Activated CD4-positive, alpha-beta T cell treated with anti-CD3 and anti-CD28 coated beads for 36 hours (primary cell): Measurements from ENCODE around the gene SPATA18. TPM values are rescaled to one million over a fixed set of nuclear protein-coding genes. Genes with fewer than 3 reads are reported as not detected.

Experiments used
- ATAC-seq: fragments of 200-7000 bp; cut with Tn5 transposase; one replicate; pipeline ENCODE4 v1.10.0; 2021; ENCODE audit warnings: mild to moderate bottlenecking, moderate library complexity
- CTCF ChIA-PET: fragments of 350-600 bp; sonication (Branson Sonifier 250); formaldehyde crosslinking; loops from one replicate; lab custom pipeline; 2021; ENCODE audit warnings: antibody characterized with exemption; lab: Charles Lee
- POLR2A ChIA-PET: fragments of 350-600 bp; sonication (Branson Sonifier 250); formaldehyde crosslinking; loops from one replicate; lab custom pipeline; 2021; ENCODE audit warnings: antibody characterized with exemption, inconsistent platforms; lab: Charles Lee
- DNase-seq: peaks from one replicate; pipeline ENCODE4 v3.0.0-alpha.2; 2020
- H3K27ac Mint-ChIP-seq: one replicate; pipeline ENCODE4 v1.8.0; 2021; ENCODE audit warnings: mixed read lengths
- H3K27me3 Mint-ChIP-seq: one replicate; pipeline ENCODE4 v1.8.0; 2021; ENCODE audit warnings: mixed read lengths
- H3K36me3 Mint-ChIP-seq: one replicate; pipeline ENCODE4 v1.8.0; 2021; ENCODE audit warnings: low read depth, mixed read lengths
- H3K4me1 Mint-ChIP-seq: one replicate; pipeline ENCODE4 v1.8.0; 2021; ENCODE audit warnings: mixed read lengths
- H3K4me3 Mint-ChIP-seq: one replicate; pipeline ENCODE4 v1.8.0; 2021; ENCODE audit warnings: mild to moderate bottlenecking, moderate library complexity, mixed read lengths
- H3K9me3 Mint-ChIP-seq: one replicate; pipeline ENCODE4 v1.8.0; 2021; ENCODE audit warnings: low read depth, mixed read lengths
- intact Hi-C, 2 experiments: fragments of 100-400 bp; cut with DNase I in 1 of 2; cut with micrococcal nuclease in 1 of 2; formaldehyde crosslinking; loops; one replicate each; pipeline versions ENCODE4 v1.14.2 to v1.15.1; 2022 to 2024; cut with DNase I, micrococcal nuclease
- total RNA-seq, 2 experiments: library from RNA; stranded (reverse); gene quantifications; one replicate each; pipeline ENCODE4 v1.2.3, GENCODE V29; 2021

SPATA18 gene, protein sequence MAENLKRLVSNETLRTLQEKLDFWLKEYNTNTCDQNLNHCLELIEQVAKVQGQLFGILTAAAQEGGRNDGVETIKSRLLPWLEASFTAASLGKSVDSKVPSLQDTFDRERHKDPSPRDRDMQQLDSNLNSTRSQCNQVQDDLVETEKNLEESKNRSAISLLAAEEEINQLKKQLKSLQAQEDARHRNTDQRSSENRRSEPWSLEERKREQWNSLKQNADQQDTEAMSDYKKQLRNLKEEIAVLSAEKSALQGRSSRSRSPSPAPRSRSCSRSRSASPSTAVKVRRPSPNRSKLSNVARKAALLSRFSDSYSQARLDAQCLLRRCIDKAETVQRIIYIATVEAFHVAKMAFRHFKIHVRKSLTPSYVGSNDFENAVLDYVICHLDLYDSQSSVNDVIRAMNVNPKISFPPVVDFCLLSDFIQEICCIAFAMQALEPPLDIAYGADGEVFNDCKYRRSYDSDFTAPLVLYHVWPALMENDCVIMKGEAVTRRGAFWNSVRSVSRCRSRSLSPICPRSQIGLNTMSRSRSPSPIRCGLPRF
- under 1 TPM; 0.27 to 0.39 TPM for total RNA-seq

DNA sequence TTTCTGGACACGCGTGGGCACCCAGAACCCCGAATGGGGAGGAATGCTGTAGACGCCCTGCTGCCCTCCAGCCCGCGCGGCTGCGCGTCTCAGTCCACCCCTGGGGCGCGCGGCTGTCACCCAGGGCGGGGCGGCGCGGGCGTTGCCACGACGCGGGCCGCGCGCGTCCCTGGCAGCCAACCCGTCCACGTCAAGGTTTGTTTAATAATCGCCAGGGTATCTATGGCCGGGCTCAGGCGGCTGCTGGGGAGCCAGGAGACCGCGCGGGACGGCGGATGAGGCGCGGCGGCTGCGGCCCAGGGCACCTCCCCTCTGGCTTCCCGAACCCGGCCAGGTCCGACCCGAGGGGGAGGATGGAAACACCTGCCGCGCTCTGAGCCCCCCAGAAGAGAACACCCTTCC lies at the start of gene SPATA18:
Gene SPATA18, plus strand, starts transcription at position 92 of the 402 bp plus-strand sequence. CDS start 401 bp downstream, outside the sequence.
- POLR2A ChIA-PET: no interaction called here
- Mint-ChIP-seq H3K27ac (no peak within 1 kb of the TSS), H3K4me3 (peak within 1 kb of the TSS; percentile 50), H3K4me1 (peaks cover 10% of the 10 kb centered on the region), H3K27me3 (peaks cover 65% of the 10 kb centered on the region), H3K36me3 (no peaks in the 10 kb centered on the region), H3K9me3 (no peaks in the 10 kb centered on the region)
- intact Hi-C loops: no loop called here
- CTCF ChIA-PET: interaction anchor here (0.7 kb wide), 1 partner anchor 30 kb away, joined by 3 read pairs; no protein-coding TSS in a partner anchor
- DNase-seq (peak; percentile 7), ATAC-seq (peak; percentile 39)

DNA sequence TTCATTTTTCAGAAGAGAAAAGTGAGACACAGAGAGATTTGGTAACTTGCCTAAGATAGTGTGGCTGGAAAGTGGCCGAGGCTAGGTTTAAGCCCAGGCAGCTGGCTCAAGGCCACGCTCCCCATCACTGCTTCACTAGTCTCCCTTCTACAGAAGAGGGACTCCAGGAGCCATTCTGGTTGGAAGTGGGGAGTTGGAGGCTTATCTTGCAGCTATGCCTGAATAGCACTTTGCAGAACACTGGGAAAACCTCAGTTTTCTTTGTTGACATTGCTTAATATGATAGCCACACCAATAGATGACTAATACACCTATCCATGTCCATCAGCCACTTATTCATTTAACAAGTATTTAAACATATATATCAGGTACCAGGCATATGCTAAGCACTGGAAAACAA lies 49.5 kb upstream of the SPATA18 start:
- no peak for DNase-seq
- ChIA-PET CTCF (no interaction called here), POLR2A (no interaction called here)

GRCh38 chr4:52004414-52004813 lies 46.7 kb upstream of the SPATA18 start:
- Mint-ChIP-seq H3K9me3 (no peaks in the 10 kb centered on the region), H3K27ac (no peak overlapping the region), H3K4me1 (no peaks in the 10 kb centered on the region), H3K27me3 (no peaks in the 10 kb centered on the region), H3K4me3 (no peak overlapping the region), H3K36me3 (no peaks in the 10 kb centered on the region)
- DNase-seq (no peak), ATAC-seq (no peak)
- intact Hi-C loops: no loop called here
- CTCF ChIA-PET: no interaction called here
- POLR2A ChIA-PET: no interaction called here

More for the DNA sequence above, 49.5 kb upstream of the SPATA18 start:
- ATAC-seq: no peak
- no peaks in the 10 kb centered on the region for H3K9me3 Mint-ChIP-seq
- no peaks in the 10 kb centered on the region for H3K4me1 Mint-ChIP-seq
- peaks cover 2% of the 10 kb centered on the region for H3K27me3 Mint-ChIP-seq
- intact Hi-C loops: no loop called here
- no peaks in the 10 kb centered on the region for H3K36me3 Mint-ChIP-seq
- H3K27ac Mint-ChIP-seq: no peak overlapping the region
- no peak overlapping the region for H3K4me3 Mint-ChIP-seq

DNA sequence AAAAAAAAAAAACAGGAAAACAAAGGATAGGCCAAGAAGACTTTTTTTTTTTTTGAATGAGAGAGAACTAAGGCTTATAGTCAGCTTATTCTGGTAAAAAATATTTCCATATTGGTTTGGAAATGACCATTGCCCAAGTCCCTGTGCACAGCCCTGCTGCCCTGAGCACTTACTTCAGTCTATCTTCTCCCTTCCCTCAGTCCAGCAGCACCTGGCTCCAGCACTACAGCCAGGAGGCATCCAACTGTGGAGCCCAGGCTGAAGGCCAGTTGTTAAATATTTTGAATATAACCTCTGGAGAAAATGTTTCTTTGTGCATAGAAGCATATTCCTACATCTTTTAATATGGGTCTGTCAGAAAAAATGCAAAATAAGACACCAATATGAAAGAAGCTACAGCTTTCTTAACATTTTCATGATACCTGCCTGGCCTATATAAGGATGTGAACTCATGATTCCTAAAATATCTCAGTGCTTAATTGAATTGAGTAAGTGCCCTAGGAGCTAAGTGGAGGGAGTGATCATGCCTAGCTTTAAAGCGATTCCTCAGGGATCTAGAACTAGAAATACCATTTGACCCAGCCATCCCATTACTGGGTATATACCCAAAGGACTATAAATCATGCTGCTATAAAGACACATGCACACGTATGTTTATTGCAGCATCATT lies 45.4 kb upstream of the SPATA18 start:
- no peak overlapping the region for H3K27ac Mint-ChIP-seq
- CTCF ChIA-PET: no interaction called here
- POLR2A ChIA-PET: no interaction called here
- H3K9me3 Mint-ChIP-seq: no peaks in the 10 kb centered on the region
- no peaks in the 10 kb centered on the region for H3K4me1 Mint-ChIP-seq
- ATAC-seq (no peak), DNase-seq (no peak)
- intact Hi-C loops: no loop called here
- no peaks in the 10 kb centered on the region for H3K27me3 Mint-ChIP-seq
- no peaks in the 10 kb centered on the region for H3K36me3 Mint-ChIP-seq
- no peak overlapping the region for H3K4me3 Mint-ChIP-seq

GRCh38 chr4:52006887-52007286 lies 44.2 kb upstream of the SPATA18 start:
- ATAC-seq (no peak), DNase-seq (no peak)
- no peaks in the 10 kb centered on the region for H3K27me3 Mint-ChIP-seq
- CTCF ChIA-PET: interaction anchor here (0.9 kb wide), 1 partner anchor 15 kb away, joined by 3 read pairs; no protein-coding TSS in a partner anchor
- POLR2A ChIA-PET: no interaction called here
- no peaks in the 10 kb centered on the region for H3K36me3 Mint-ChIP-seq
- intact Hi-C loops: no loop called here
- H3K4me1 Mint-ChIP-seq: no peaks in the 10 kb centered on the region
- no peak overlapping the region for H3K4me3 Mint-ChIP-seq
- no peak overlapping the region for H3K27ac Mint-ChIP-seq
- no peaks in the 10 kb centered on the region for H3K9me3 Mint-ChIP-seq

DNA sequence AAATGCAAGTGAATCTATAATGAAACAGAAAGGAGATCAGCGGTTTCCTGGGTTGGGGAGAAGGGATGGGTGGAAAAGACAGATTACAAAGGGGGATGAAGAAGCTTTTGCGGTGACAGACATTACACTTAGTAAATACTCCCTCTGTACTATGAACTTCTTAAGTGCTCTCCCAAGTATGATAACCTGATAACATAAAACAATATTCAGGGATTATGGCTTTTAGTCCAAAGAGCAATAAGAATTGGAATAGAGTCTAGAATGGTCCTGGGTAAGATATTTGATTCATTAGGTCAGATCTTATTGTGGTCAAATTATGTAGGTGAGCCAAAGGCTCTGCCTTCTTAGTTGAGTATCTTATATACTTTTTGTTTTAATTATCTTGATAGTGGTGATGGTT lies 40.1 kb upstream of the SPATA18 start:
- CTCF ChIA-PET: no interaction called here
- DNase-seq: no peak
- intact Hi-C loops: no loop called here
- POLR2A ChIA-PET: no interaction called here
- no peaks in the 10 kb centered on the region for H3K36me3 Mint-ChIP-seq
- H3K4me1 Mint-ChIP-seq: no peaks in the 10 kb centered on the region
- no peak overlapping the region for H3K27ac Mint-ChIP-seq
- no peak overlapping the region for H3K4me3 Mint-ChIP-seq
- ATAC-seq: no peak
- H3K9me3 Mint-ChIP-seq: no peaks in the 10 kb centered on the region
- no peaks in the 10 kb centered on the region for H3K27me3 Mint-ChIP-seq

GRCh38 chr4:52012651-52013050 lies 38.5 kb upstream of the SPATA18 start:
- POLR2A ChIA-PET: no interaction called here
- no peaks in the 10 kb centered on the region for H3K36me3 Mint-ChIP-seq
- no peaks in the 10 kb centered on the region for H3K9me3 Mint-ChIP-seq
- CTCF ChIA-PET: no interaction called here
- H3K27me3 Mint-ChIP-seq: no peaks in the 10 kb centered on the region
- DNase-seq (no peak), ATAC-seq (no peak)
- no peak overlapping the region for H3K27ac Mint-ChIP-seq
- H3K4me3 Mint-ChIP-seq: no peak overlapping the region
- intact Hi-C loops: no loop called here
- no peaks in the 10 kb centered on the region for H3K4me1 Mint-ChIP-seq

DNA sequence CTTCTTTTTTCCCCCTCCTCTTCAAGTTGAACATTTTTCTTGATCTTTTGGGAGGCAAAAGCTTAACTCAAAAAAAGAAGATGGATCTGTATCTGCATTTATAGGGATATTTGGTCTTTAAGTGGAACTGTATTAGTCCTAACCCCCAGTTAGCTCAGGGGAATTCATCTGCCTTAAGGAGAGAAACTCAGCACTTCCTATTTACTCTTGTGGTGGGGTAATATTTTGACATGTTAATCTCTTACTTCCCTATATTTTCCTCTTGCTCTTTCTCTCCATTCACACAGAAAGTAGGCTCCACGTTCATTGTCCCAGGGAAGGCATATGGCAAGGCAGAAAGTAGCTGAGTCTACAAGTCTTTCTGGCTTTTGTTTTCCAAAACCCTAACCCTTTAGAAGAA lies 36.2 kb upstream of the SPATA18 start:
- Mint-ChIP-seq H3K27me3 (no peaks in the 10 kb centered on the region), H3K9me3 (no peaks in the 10 kb centered on the region), H3K36me3 (no peaks in the 10 kb centered on the region), H3K4me3 (no peak overlapping the region), H3K4me1 (peaks cover 1% of the 10 kb centered on the region), H3K27ac (no peak overlapping the region)
- no peak for ATAC-seq
- no peak for DNase-seq
- intact Hi-C loops: no loop called here
- CTCF ChIA-PET: interaction anchor here (0.6 to 1.2 kb wide), 3 partner anchors 14 to 184 kb away, joined by 3 to 4 read pairs (median 4); no protein-coding TSS in a partner anchor
- POLR2A ChIA-PET: no interaction called here

- Mint-ChIP-seq H3K4me1 (peaks cover 3% of the 10 kb centered on the region), H3K27me3 (no peaks in the 10 kb centered on the region), H3K9me3 (no peaks in the 10 kb centered on the region), H3K27ac (no peak overlapping the region), H3K36me3 (no peaks in the 10 kb centered on the region), H3K4me3 (no peak overlapping the region)
- POLR2A ChIA-PET: no interaction called here
- CTCF ChIA-PET: interaction anchor here (0.6 to 1.2 kb wide), 4 partner anchors 14 to 539 kb away, joined by 3 to 4 read pairs (median 4); no protein-coding TSS in a partner anchor
- DNase-seq (no peak), ATAC-seq (no peak)
- intact Hi-C loops: no loop called here
Observed at GRCh38 chr4:52015366-52015765, 35.7 kb upstream of the SPATA18 start.

DNA sequence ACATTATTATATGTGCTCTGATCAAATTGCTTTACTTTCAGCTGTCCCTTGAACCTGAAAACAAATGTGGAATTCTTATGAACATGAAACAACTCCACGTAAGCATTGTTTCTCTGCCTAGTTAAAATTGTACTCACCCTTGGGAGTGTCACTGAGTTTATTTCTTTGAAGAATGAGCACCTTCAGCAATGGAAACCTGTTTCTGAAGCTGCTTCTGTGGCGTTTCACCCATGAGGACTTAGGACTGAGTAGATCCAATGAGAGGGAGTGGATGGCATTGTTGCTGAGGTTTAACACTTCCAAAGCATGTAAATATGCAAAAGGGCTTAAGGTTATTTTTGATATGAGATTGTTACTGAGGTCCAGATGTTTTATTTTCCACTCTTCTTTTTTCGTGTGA lies 34.1 kb upstream of the SPATA18 start:
- Mint-ChIP-seq H3K9me3 (no peaks in the 10 kb centered on the region), H3K4me1 (peaks cover 3% of the 10 kb centered on the region), H3K27me3 (no peaks in the 10 kb centered on the region), H3K36me3 (no peaks in the 10 kb centered on the region), H3K4me3 (no peak overlapping the region), H3K27ac (no peak overlapping the region)
- intact Hi-C loops: no loop called here
- ATAC-seq: no peak
- no peak for DNase-seq
- ChIA-PET POLR2A (no interaction called here), CTCF (interaction anchor here (0.8 kb wide), 1 partner anchor 9 kb away, joined by 3 read pairs; no protein-coding TSS in a partner anchor)

- Mint-ChIP-seq H3K4me3 (no peak overlapping the region), H3K36me3 (no peaks in the 10 kb centered on the region), H3K27me3 (no peaks in the 10 kb centered on the region), H3K27ac (no peak overlapping the region), H3K4me1 (peaks cover 3% of the 10 kb centered on the region), H3K9me3 (no peaks in the 10 kb centered on the region)
- no peak for DNase-seq
- intact Hi-C loops: no loop called here
- CTCF ChIA-PET: no interaction called here
- POLR2A ChIA-PET: no interaction called here
- ATAC-seq: no peak
Observed at GRCh38 chr4:52017814-52018213, 33.3 kb upstream of the SPATA18 start.
